ENCODE results near the gene KLC1. TPM values are rescaled to one million over a fixed set of nuclear protein-coding genes. Genes with fewer than 3 reads are reported as not detected.
"Not testable (repeated sequence)": the region's sequence is repeated elsewhere in the genome, so short reads cannot be mapped to it uniquely, and the experiment has no call there.

KLC1 gene
- total RNA-seq, 1 donor from 2014 or later: 171 TPM

- H3K27me3 ChIP-seq (ENCODE audit: low read depth): no peaks in the 10 kb centered on the region
- DNase-seq (no peak), ATAC-seq (no peak)
- intact Hi-C loops (cut with DNase I): no loop called here
- H3K36me3 ChIP-seq: no peaks in the 10 kb centered on the region
- peaks cover 22% of the 10 kb centered on the region for H3K4me1 ChIP-seq
- no peak overlapping the region for H3K27ac ChIP-seq
- H3K4me3 ChIP-seq: peak overlapping the region; percentile 33
- peaks cover 10% of the 10 kb centered on the region for H3K9me3 ChIP-seq
- no peak for TF ChIP-seq CTCF (IDR thresholded peaks at IDR 0.05)
Measured at GRCh38 chr14:103607822-103608221, 21.2 kb upstream of the KLC1 start.

- intact Hi-C loops (cut with DNase I): not testable (repeated sequence)
Measured at GRCh38 chr14:103609081-103609480, 19.9 kb upstream of the KLC1 start.

GRCh38 chr14:103611215-103611614 is 17.8 kb upstream of the KLC1 start:
- H3K36me3 ChIP-seq: no peaks in the 10 kb centered on the region

More at GRCh38 chr14:103609081-103609480, 19.9 kb upstream of the KLC1 start:
- H3K4me3 ChIP-seq; DNase-seq; ATAC-seq; H3K36me3 ChIP-seq; H3K27ac ChIP-seq; H3K9me3 ChIP-seq; H3K27me3 ChIP-seq (ENCODE audit: low read depth): not testable (repeated sequence)
- H3K4me1 ChIP-seq: peaks cover 22% of the 10 kb centered on the region

GRCh38 chr14:103613517-103613916 is 15.5 kb upstream of the KLC1 start:
- peaks cover 10% of the 10 kb centered on the region for H3K9me3 ChIP-seq
- H3K4me1 ChIP-seq: peaks cover under 1% of the 10 kb centered on the region
- TF ChIP-seq CTCF (IDR thresholded peaks at IDR 0.05): no peak
- H3K36me3 ChIP-seq: no peaks in the 10 kb centered on the region
- peak in 1 of 2 donors; percentile 71 for ATAC-seq
- intact Hi-C loops (cut with DNase I): no loop called here
- no peak overlapping the region for H3K27ac ChIP-seq
- H3K4me3 ChIP-seq: no peak overlapping the region
- H3K27me3 ChIP-seq (ENCODE audit: low read depth): no peaks in the 10 kb centered on the region
- no peak for DNase-seq

More at GRCh38 chr14:103611215-103611614, 17.8 kb upstream of the KLC1 start:
- H3K27ac ChIP-seq: no peak overlapping the region
- peaks cover 22% of the 10 kb centered on the region for H3K4me1 ChIP-seq
- ATAC-seq (no peak), DNase-seq (no peak)
- TF ChIP-seq CTCF (IDR thresholded peaks at IDR 0.05): no peak
- no peaks in the 10 kb centered on the region for H3K27me3 ChIP-seq (ENCODE audit: low read depth)
- H3K9me3 ChIP-seq: peaks cover 10% of the 10 kb centered on the region
- intact Hi-C loops (cut with DNase I): no loop called here
- no peak overlapping the region for H3K4me3 ChIP-seq

GRCh38 chr14:103616635-103617300 is 12.2 kb upstream of the KLC1 start:
- intact Hi-C loops (cut with DNase I): no loop called here
- Histone ChIP-seq H3K27me3 (ENCODE audit: low read depth) (no peaks in the 10 kb centered on the region), H3K36me3 (no peaks in the 10 kb centered on the region), H3K4me1 (no peaks in the 10 kb centered on the region), H3K9me3 (peaks cover under 1% of the 10 kb centered on the region), H3K4me3 (no peak overlapping the region), H3K27ac (no peak overlapping the region)
- DNase-seq (no peak), ATAC-seq (no peak)
- TF ChIP-seq CTCF (IDR thresholded peaks at IDR 0.05): no peak

- Histone ChIP-seq H3K27me3 (ENCODE audit: low read depth) (no peaks in the 10 kb centered on the region), H3K36me3 (no peaks in the 10 kb centered on the region), H3K4me3 (no peak overlapping the region), H3K27ac (no peak overlapping the region), H3K4me1 (peaks cover 11% of the 10 kb centered on the region), H3K9me3 (no peaks in the 10 kb centered on the region)
- TF ChIP-seq CTCF (IDR thresholded peaks at IDR 0.05): no peak
- ATAC-seq (no peak), DNase-seq (no peak)
- intact Hi-C loops (cut with DNase I): no loop called here
Measured at GRCh38 chr14:103619057-103619456, 10.0 kb upstream of the KLC1 start.

Measured in lower lobe of right lung (tissue), 2 donors.